K562 (cell line): ENCODE data around the gene ENOX2. TPM values are rescaled to one million over a fixed set of nuclear protein-coding genes. Genes with fewer than 3 reads are reported as not detected.
A peak's percentile ranks its signal among the peaks of the same experiment; 100 is the strongest.

Experiments
- HCFC1 ChIP-seq: IDR thresholded peaks from 2 replicates; pipeline ENCODE4 v1.6.1; 2012; ENCODE audit warnings: low read depth, low read length, improper control_type of control experiment
- HNRNPK ChIP-seq: fragments of 200-400 bp; formaldehyde crosslinking; IDR thresholded peaks from one replicate; pipeline ENCODE4 v1.6.1; 2018; ENCODE audit warnings: mild to moderate bottlenecking, low read depth, low read length; ENCODE audit not compliant: poor library complexity, severe bottlenecking
- HNRNPL ChIP-seq: fragments of 200-400 bp; formaldehyde crosslinking; IDR thresholded peaks from 2 replicates; pipeline ENCODE4 v1.6.1; 2017; ENCODE audit warnings: low read depth, mild to moderate bottlenecking, low read length
- MBD2 ChIP-seq: sonication (generic); IDR thresholded peaks from 2 replicates; pipeline ENCODE4 v1.6.1; 2016; ENCODE audit warnings: low read depth, borderline replicate concordance
- MTA2 ChIP-seq: fragments of 450-650 bp; IDR thresholded peaks from 2 replicates; pipeline ENCODE4 v1.6.1; 2016; ENCODE audit warnings: low read depth
- PHF21A ChIP-seq: fragments of 450-650 bp; IDR thresholded peaks from 2 replicates; pipeline ENCODE4 v1.6.1; 2017; ENCODE audit warnings: low read depth, borderline replicate concordance
- RBM17 ChIP-seq: fragments of 200-400 bp; formaldehyde crosslinking; IDR thresholded peaks from 2 replicates; pipeline ENCODE4 v1.6.1; 2017; ENCODE audit warnings: low read depth, mild to moderate bottlenecking, low read length, borderline replicate concordance
- TFE3 ChIP-seq: fragments of 450-650 bp; formaldehyde crosslinking; IDR thresholded peaks from 2 replicates; pipeline ENCODE4 v1.4.0; 2020; ENCODE audit warnings: mild to moderate bottlenecking, mixed read lengths
- THRB ChIP-seq: fragments of 450-650 bp; formaldehyde crosslinking; conservative IDR thresholded peaks from 2 replicates; pipeline ENCODE4 v1.4.0; 2022; ENCODE audit warnings: mild to moderate bottlenecking, missing genetic modification characterization
- USF2 ChIP-seq: sonication (generic); formaldehyde crosslinking; IDR thresholded peaks from 2 replicates; pipeline ENCODE4 v1.5.0; 2020; ENCODE audit warnings: missing genetic modification reagents
- ZFP1 ChIP-seq: fragments of 450-650 bp; formaldehyde crosslinking; IDR thresholded peaks from 2 replicates; pipeline ENCODE4 v1.4.0; 2020; ENCODE audit warnings: mild to moderate bottlenecking, mixed read lengths
- ZNF408 ChIP-seq: fragments of 250-450 bp; sonication (Bioruptor Pico); IDR thresholded peaks from 2 replicates; pipeline ENCODE4 v1.4.0; 2020; ENCODE audit warnings: low read depth, mild to moderate bottlenecking, moderate library complexity
- polyA plus RNA-seq, 8 experiments: library from polyadenylated mRNA; depleted of rRNA in 4 of 8; stranded (reverse) in 5 of 8; unstranded in 3 of 8; fragments of >200 nt; fragmentation: Nextera tagmentation in 2 of 8; fragmentation: Illumina TruSeq in 1 of 8; extraction: Ambion mirVana in 2 of 8; extraction: Trizol in 1 of 8; gene quantifications; 2 replicates each; pipeline versions ENCODE4 v1.2.1 to v1.2.3, GENCODE V29; 2011 to 2014; ENCODE audit warnings: inconsistent platforms in 1 of 8, missing spikeins in 1 of 8
- total RNA-seq, 7 experiments: library from RNA; depleted of rRNA in 6 of 7; stranded (reverse); fragments of >200 nt in 6 of 7; fragmentation: Illumina TruSeq in 2 of 7; extraction: Trizol in 2 of 7; gene quantifications; 2 replicates each; pipeline versions ENCODE4 v1.2.1 to v1.2.3, GENCODE V29; 2011 to 2021; ENCODE audit warnings: low replicate concordance in 1 of 7

Gene ENOX2
- total and polyA plus RNA-seq, 9 of the 15 experiments (the other 6 are each of a cell fraction or from before 2014, with no cell fraction given): 6.1 to 24.0 (median 13.8) TPM

GRCh38 chrX:130902783-130903613, at the start of gene ENOX2 (continued):
- TF ChIP-seq TFE3 (CRISPR knock-in tag) (no peak), ZFP1 (CRISPR knock-in tag) (no peak), USF2 (CRISPR knock-in tag) (peak; percentile 56), HNRNPL (0 out of 2 replicates have a peak, but pooled peaks have one; percentile 44), ZNF408 (CRISPR knock-in tag) (no peak), THRB (no peak), HCFC1 (peak; percentile 94), PHF21A (0 out of 2 replicates have a peak, but pooled peaks have one; percentile 24), RBM17 (no peak), MBD2 (peak; percentile 79), MTA2 (no peak), HNRNPK (no peak)
